Stimulated activated CD4-positive, alpha-beta T cell treated with anti-CD3 and anti-CD28 coated beads, Interleukin-4, amount 100 ng/mL, for 4 hours (primary cell): ENCODE data around the gene CTNND2.

Experiments
- DNase-seq, 2 experiments: peaks; one replicate each; pipeline ENCODE4 v3.0.0-alpha.2; 2020

CTNND2 gene, protein sequence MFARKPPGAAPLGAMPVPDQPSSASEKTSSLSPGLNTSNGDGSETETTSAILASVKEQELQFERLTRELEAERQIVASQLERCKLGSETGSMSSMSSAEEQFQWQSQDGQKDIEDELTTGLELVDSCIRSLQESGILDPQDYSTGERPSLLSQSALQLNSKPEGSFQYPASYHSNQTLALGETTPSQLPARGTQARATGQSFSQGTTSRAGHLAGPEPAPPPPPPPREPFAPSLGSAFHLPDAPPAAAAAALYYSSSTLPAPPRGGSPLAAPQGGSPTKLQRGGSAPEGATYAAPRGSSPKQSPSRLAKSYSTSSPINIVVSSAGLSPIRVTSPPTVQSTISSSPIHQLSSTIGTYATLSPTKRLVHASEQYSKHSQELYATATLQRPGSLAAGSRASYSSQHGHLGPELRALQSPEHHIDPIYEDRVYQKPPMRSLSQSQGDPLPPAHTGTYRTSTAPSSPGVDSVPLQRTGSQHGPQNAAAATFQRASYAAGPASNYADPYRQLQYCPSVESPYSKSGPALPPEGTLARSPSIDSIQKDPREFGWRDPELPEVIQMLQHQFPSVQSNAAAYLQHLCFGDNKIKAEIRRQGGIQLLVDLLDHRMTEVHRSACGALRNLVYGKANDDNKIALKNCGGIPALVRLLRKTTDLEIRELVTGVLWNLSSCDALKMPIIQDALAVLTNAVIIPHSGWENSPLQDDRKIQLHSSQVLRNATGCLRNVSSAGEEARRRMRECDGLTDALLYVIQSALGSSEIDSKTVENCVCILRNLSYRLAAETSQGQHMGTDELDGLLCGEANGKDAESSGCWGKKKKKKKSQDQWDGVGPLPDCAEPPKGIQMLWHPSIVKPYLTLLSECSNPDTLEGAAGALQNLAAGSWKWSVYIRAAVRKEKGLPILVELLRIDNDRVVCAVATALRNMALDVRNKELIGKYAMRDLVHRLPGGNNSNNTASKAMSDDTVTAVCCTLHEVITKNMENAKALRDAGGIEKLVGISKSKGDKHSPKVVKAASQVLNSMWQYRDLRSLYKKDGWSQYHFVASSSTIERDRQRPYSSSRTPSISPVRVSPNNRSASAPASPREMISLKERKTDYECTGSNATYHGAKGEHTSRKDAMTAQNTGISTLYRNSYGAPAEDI (N-terminal part only)

GRCh38 chr5:11904265-11904906 lies at the start of gene CTNND2:
TSS of gene CTNND2 (minus strand) at chr5:11904446. CDS start at chr5:11903853, 593 bp downstream.
- DNase-seq: no peak

- no peak for DNase-seq
Measured at GRCh38 chr5:11946317-11946716, 42.1 kb upstream of the CTNND2 start.

DNA sequence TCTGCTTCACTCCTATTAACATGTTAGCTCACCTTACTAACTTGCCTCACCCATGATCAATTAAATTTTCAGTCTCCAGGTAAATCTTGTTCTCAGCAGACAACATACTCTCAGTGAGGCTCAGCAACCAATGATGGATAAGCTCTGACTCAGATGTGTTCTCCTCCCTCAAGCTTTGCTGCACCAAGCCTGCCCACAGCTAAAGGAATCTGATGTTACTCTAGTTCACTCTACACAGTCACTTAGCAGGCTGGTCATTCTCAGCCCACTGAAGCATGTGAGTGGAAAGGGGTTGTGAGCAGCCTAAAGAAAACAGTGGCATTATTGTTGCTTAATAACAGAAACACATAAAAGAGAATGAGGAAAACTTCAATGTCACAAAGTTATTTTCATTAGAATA lies 37.3 kb upstream of the CTNND2 start:
- no peak for DNase-seq

DNA sequence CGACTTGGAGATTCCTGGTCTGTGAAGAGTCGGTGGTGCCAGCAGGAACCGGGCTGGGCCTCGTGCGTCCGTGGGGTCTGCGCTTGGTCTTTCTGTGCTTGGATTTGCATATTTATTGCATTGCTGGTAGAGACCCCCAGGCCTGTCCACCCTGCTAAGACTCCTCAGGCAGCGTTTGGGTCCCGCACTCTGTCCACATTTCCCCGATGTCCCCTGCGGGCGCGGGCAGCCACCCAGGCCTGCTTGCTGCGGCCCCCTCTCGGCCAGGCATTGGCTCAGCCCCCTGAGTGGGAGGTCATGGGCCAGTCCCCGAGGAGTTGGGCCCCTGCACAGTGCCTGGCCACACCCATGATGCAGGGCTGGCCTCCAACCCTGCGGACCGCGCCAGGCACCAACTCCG lies 27.4 kb upstream of the CTNND2 start:
- DNase-seq: no peak

- no peak for DNase-seq
Measured at GRCh38 chr5:11928909-11929308, 24.7 kb upstream of the CTNND2 start.

DNA sequence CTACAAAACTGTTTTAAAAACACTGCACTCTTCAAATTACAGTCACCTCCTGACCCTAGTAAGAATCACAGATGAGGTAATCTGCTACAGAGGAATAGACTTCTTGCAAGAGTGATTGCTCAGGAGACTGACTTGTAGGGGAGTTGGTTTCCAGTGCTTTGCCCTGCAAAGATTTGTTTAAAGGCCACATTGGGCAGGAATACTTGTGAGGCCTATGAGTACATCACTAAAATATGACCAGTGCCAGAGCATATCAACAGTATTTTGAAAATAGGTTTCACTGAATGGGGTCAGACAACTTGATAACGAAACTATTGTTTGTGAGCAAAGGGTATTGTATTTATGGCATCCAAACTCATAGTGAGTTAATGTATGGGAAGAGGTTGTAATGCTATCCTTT lies 21.5 kb upstream of the CTNND2 start:
- no peak for DNase-seq

DNA sequence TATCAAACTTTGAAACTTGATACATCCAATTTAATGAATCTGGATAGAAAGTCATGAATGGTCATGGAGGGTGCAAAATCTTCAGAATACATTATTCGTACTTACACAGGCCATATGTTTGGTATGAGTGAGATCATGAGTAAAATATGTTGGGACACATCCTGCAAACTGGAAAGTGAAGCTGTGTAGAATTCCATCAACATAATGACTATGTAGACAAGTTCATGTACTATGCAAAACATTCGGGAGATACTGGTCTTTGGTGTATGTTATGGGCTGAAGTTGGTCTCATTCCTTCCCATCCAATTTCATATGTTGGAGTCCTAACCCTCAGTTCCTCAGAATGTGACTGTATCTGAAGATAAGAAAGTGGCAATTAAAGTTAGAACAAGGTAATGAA lies 18.1 kb upstream of the CTNND2 start:
- DNase-seq: no peak

- DNase-seq: no peak
Measured at GRCh38 chr5:11918463-11919045, 14.3 kb upstream of the CTNND2 start.

DNA sequence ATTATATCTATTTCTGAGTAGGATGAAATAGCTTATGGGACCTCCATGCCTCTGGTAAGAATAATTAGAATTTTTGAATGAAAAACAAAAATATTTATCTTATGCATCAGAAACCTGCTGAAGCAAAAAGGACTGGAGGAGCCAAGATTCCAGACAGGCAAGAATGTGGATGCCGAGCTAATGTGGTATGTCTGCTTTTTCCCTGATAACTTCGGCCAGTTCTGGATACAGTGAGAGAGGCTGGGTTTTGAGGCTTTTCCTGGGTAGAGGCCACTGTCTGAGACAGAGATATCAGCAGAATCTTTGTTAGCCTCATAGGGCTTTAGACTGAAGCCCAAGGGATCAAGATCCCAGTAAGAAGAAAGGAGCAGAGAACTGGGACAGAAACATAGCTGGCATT lies 5.2 kb upstream of the CTNND2 start:
- DNase-seq: no peak

- no peak for DNase-seq
Measured at GRCh38 chr5:11906497-11906896, 2.3 kb upstream of the CTNND2 start.

DNA sequence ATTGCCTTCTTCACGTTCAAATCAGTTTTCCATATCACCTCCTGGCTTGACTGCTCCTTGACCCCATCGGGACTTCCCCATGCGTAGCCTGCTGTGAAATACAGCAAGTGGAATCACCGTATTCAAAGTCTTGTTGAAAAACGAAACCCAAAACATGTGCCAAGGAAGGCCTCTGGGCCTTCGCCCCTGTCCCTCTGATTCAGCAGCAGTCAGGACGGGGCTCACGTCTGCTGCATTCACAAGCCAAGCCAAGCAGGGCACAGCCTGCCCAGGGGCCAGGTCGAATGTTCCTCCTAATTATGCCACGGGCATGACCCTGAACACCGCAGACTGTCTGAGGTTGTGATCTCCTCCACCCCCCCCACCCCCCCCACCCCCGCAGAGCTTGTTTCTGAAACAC lies 960 bp upstream of the CTNND2 start:
- no peak for DNase-seq

DNA sequence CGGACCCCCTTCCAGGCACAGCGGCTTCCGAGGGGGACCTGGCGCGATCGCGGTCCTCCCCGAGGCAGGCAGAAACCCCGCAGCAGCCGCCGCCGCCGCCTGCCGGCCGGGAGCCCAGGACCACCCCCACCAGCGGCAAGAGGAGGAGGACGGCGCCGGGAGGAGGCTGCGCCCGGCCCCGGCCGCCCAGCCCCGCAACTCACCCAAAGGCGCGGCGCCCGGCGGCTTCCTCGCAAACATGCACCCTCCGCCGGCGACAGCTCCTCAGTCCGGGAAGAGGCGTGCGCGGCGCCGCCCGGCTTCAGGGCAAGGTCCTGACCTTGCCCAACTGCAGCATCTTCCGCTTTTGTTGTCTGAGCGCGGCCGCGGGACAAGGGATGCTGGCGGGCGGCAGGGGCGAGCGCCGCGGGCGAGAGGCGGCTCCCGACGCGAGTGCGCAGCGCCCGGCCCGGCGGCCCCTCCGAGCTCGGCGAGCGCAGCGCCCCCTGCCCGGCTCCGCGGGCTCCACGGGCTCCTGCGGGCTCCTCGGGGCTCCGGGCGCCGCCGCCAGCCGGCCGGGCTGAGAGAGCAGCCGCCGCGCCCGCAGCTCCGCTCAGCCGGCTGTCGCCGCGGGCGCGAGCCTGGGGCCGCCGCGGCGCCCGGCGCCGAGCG lies 507 bp downstream of the CTNND2 start:
- DNase-seq: no peak

GRCh38 chr5:11903121-11903613 lies 1.1 kb downstream of the CTNND2 start:
- no peak for DNase-seq

DNA sequence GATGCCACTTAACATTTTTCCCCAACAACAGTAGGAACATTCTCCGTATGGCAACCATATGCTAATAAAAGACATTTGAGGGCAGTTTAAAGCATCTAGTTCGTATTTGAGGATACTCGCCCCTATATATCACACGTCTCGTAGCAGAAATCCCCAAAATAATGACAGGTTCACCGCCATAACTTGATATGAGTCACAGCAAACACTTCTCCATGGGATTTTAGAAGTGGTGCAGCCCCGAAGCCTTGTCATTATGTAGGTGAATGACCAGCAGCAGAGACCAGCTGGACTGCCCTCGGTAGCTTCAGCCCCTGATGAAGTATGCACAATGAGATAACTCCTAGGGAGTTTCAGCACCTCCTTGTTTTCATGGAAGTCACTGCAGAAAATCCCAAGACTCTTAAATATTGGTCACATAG lies 2.0 kb downstream of the CTNND2 start:
- no peak for DNase-seq

DNA sequence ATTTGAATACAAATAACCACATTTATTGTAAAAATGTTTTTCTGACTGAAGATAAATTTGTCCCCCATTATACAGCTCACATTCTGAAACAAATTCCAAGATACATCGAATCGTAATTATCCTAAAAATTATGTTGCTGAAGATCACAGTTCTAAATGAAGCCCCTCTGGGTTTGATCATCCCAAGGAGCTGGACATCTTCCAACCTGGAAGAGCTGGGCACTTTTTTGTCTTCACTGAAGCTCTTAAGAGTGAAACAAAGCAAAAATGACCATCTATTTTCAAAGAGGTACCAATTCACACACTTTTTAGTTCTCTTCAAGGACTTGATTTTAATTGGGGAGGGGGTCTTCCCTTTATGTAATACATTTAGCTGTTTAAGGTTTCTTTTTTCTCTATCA lies 5.5 kb downstream of the CTNND2 start:
- no peak for DNase-seq

- DNase-seq: no peak
Measured at GRCh38 chr5:11897781-11898180, 6.5 kb downstream of the CTNND2 start.

DNA sequence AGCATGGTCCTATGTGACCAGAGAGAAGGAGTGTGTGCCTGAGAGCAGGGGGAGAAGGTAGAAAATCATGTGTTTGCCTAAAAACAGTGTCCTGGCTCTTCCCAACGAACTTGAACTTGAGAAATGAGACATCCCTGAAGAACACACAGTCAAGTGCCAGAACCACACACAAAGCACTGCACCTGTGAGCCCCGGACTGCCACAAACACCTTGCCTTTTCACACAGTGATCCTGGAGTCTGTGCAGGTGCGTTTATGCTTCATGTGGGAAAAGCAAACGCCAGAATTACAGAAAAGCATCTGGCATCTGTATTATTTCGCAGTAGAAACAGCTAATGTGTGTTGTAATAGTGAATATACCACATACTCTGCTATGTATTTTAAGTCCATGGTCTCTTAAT lies 9.3 kb downstream of the CTNND2 start:
- DNase-seq: no peak

DNA sequence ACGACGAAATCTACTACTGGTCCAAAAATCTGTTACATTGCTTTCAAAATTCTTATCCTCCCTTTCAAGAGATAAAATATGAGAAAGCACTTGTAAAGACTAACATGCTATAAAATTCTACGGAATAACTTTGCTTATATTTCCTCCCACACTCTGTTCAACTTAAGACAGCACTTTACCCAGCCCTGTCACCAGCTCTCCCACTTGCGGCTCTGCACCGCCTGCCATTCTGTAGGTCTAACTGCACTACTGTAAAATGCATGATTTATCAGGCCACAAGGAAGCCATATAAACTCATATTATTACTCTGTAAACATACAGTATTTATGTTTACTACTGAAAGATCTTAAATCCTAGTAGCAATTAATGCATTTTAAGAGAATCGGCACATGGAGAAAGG lies 11.4 kb downstream of the CTNND2 start:
- DNase-seq: no peak

- no peak for DNase-seq
Measured at GRCh38 chr5:11890777-11891176, 13.5 kb downstream of the CTNND2 start.

GRCh38 chr5:11888221-11888620 lies 16.0 kb downstream of the CTNND2 start:
- DNase-seq: no peak

- DNase-seq: no peak
Measured at GRCh38 chr5:11878814-11879213, 25.4 kb downstream of the CTNND2 start.

DNA sequence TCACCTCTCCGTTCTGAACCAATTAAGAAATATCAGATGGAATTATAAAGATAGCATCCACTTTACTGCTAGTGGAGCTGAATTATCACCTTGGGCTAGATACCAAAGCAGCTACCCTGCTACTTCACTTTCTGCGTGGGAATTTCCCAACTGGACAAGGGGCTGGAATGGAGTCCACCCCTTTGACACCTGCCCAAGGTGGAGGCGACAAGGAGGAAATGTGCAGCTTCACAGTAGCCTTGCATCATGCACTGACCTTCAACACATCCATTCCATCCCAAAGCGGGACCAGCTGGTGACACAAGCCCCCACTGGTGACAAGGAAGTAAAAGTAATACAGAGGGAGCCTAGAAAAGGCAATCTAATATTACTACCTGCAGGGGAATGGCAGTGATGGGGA lies 30.7 kb downstream of the CTNND2 start:
- no peak for DNase-seq
